ENCODE measurements around the gene DCLK1.
A peak's percentile ranks its signal among the peaks of the same experiment; 100 is the strongest.
"Not testable (repeated sequence)": the region's sequence is repeated elsewhere in the genome, so short reads cannot be mapped to it uniquely, and the experiment has no call there.

The DCLK1 gene

DNA sequence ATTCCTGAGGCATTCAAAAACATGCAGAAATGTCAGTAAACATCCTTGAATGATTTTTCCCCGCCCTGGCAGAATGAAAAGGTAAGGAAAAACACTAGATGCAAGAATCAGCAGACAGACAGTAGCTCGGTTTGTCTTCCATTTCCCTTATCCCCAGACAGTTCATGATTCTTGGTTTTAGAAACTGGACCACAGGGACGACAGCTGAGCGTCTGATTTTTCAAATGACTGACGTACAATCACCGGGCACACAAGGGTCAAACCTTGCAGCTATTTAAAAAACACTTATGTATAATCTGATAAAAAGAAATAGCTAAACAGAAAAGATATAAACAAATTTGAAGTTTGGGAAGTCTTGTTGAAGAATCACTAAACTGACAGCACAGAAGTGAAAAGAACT lies 47.1 kb downstream of the DCLK1 start:
- no peak for DNase-seq

DNA sequence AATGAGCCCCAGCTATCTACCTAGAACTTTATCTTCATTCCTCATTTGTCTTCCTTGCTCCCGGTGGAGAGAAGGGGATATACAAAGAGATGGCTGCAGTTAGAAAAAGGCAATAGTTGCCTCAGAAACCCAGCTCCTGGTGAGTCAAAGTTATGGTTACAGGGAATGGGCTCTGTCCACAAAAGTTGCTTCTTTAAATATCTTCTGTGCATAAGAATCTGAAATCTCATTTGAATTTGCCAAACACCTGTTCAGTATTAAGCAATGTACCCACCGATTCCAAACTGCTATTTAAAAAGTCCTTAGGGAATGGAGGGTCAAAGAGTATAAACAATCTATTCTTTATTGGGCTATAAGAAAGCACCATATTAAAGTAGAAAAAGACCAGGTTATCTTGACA lies 48.4 kb downstream of the DCLK1 start:
- DNase-seq: no peak

DNA sequence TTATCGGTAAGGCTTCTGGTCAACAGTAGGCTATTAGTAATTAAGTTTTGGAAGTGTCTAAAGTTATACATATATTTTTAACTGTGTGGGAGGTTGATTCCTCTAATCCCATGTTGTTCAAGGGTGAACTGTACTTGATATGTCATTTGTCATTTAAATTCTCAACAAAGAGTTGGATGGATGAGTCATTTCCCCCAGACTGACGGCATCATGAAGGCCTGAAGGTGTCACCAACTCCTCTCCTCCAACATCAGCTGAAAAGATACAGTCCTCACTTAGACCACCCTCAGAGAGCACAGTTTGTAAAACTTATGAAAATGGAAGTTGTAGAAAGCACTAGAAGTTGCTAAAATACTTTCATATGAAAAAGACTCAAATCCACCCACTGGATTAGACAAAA lies 48.8 kb downstream of the DCLK1 start:
- no peak for DNase-seq

DNA sequence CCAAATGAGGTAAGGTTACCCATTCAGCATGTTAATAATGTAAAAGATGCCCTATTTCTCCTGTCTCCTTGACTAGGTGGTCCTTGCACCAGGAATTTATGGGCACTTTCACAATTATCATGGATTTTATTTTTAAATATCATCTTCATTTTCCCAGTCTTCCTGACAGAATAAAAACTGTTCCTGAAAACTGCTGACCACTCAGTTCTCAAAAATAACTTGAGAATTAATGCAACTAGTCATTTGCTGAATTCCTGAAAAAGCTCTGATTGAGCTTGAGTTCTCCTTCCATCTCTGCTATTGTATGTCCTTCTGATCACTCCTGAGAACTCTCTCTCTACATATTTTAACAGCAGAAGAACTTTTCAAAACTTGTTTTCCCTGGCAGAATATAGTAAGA lies 55.0 kb downstream of the DCLK1 start:
- no peak for DNase-seq

DNA sequence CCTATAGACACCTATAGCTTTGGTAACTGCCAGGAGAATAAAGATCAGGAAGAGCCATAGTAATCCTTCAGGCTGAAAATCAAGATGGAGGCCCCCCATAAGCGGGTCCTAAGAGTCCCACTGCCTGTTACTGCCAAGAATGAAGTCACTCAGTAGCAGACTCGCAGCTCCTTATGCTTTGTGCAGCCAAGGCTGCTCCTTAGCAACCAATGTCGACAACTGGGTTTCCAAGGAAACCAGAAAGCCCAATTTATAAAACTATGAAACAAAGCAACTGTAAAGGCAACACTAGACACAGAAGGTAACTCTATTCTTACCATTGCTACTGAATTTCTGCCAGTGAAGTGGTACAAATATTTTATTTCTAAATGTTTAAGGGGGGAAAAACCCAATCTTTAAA lies 56.5 kb downstream of the DCLK1 start:
- peak in 1 of 2 experiments; percentile 55 for DNase-seq

DNA sequence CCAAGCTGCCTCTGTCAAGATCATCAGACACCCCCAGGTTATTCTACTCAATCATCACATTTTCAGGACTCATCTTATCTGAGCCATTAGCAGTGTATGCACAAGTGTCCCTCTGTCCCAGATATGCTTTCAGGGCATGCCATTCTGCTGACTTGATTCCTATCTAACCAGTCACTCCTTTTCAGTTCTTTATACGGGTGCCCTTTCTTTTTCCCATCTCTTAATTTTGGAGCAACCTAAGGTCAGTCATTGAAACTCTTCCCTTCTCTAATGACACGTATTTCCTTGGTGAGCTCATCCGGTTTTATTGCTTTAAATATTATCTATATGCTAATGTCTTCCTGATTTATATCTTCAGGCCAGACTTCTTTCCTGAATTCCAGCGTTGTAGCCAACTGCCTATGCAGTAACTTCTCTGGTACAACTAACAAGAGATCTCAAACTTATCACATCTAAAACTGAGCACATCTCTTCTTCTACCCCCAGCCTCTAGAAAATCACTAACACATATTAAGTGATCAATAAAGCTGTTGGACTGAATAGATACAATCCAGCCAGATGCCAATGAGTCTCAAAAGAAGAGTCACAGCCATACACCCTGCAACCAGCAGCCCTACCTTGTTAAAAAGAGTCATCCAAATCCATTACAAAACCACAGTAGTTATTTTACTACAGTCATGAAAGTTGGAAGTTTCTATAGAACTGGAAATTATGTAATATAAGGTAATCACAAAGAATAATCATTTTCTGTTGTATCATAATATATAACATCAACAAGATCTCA lies 58.8 kb downstream of the DCLK1 start:
- no peak for DNase-seq

DNA sequence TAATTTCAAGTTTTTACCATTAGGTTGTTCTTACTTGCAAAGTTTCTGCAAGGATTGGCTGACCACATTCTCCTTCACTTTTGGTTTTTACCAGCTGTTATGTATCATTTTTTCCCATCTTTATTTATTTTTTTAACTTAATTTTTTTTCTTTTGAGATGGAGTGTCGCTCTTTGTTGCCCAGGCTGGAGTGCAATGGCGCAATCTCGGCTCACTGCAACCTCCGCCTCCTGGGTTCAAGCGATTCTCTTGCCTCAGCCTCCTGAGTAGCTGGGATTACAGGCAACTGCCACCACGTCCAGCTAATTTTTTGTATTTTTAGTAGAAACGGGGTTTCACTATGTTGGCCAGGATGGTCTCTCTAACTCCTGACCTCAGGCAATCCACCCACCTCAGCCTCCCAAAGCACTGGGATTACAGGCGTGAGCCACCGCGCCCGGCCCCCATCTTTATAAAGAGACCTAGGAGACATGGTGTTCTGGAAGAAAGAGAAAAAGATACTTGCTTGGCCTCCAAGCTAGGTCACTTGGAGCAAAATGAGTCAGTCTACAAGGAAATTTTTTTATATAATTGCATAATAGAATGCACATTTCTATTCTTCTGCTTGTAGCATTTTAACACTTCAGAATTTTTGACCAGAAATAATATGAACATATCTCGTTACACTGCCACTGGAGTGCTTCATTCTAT lies 60.5 kb downstream of the DCLK1 start:
- not testable (repeated sequence) for DNase-seq

DNA sequence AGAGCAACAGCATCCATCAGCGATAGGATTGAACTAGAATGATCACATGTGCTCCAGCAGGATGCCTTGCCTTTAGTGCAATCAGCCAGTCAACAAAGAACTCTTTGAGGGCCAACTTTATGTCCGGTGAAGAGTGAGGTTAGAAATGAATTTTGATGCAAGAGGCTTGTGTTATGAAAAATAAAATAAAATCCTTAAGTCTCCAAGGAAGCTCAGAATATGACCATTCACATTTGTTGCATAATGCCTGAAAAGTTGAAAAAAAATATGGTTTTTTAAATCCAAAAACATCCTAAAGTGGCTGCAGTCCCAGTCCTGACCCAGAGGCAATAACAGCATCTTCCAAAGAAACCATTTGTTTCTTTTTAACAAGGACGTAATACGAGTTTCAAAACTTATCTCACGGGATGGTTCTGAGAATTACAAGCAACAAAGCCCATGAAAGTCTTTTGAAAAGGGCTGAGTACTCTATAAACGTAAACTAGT lies 61.3 kb downstream of the DCLK1 start:
- no peak for DNase-seq

DNA sequence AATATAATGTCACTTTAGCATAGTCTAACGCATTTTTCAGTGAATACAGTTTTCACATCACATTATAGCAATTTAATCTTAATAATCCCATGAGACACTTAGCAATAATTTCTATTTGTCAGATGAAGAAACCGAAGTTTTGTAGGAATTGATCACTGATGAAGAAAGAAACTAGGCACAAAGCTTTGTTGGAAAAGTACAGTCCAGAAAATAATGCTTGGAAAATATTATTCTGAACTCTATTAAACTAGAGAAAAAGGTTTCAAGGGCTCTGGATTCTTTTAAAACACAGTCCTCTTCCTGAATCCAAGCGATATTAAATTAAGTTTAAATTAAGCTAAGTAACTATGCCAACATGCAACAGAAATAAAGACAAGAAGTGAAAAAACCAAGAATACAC lies 62.2 kb downstream of the DCLK1 start:
- DNase-seq: no peak

DNA sequence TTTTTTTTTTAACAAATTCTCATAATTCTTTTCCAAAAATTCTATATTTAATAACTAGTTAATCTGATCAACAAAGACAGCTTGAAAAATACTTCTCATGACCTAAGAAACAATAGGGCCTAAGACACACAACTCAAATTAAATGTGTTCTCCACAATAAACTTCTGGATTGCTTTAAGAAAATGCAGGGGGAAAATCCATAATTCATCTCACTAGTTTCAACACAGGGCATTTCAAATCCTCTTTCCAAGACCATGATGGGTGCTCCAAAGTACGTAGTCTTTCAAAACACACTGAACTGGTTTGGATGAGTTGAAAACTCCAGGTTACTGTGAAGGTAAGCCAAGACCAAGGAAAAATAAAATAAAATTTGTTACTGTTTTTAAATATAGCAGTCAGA lies 62.6 kb downstream of the DCLK1 start:
- no peak for DNase-seq

DNA sequence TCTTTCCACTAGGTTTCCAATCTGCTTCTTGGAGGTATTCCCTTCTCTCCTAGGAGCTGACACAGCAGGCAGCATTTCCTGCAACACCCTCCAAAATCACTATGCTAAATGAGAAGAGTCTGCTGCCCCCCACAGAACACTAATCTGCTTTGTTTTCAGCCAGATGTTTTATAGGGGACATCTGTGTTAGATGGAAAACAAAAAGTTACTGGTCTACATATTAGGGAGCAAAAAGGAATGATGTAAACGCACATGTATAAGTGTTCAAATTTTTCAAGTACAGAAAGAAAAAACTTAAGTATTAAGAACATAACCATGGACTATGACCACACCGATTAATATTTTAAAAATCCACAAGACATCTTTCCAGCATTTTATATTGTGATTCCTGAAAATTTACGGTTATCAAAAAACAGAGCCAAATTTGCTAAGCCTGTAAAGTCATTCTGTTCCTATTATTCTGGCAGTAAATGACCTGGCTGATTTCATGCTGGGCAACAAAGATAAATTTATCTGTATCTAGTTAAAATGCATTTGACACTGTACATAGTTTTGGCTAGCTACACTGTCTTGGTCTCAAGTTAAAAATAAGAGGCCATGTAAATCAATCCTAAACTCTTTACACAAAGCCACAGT lies 63.3 kb downstream of the DCLK1 start:
- no peak for DNase-seq

DNA sequence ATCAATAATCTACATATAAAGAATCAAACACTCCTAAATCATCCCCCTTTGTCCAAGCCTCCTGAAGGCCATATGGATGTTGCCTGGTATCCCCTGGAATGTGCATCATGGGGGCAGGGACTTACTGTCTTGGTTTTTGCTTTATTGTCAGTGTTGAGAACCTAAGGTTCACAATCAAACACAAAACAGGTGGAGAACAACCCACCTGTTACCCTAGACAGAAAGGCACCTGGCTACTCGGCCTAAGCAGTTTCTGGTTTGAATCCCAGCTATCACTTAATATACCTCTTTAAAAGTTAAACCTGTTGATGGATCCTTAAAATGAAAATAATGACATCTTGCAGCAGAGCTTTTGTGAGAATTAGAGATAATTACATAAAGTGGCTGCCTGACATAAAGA lies 68.9 kb downstream of the DCLK1 start:
- DNase-seq: no peak

DNA sequence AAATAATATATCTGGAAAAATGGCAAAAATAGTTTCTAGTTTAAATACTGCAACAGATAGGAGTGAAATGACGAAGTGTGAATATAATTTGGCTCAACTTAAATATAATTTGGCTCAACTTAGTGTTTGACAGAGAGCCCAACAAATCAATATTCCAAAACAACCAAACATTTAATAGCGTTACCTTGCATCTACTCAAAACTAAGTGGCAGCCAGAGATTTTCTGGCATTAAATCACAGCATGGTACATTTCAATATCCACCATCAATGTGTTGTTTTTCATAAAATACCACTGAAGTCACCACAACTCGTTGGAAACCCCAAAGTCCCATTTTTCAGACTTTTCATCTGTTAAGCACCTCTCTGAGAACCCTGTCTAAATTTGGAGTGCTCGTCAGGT lies 69.6 kb downstream of the DCLK1 start:
- no peak for DNase-seq

DNA sequence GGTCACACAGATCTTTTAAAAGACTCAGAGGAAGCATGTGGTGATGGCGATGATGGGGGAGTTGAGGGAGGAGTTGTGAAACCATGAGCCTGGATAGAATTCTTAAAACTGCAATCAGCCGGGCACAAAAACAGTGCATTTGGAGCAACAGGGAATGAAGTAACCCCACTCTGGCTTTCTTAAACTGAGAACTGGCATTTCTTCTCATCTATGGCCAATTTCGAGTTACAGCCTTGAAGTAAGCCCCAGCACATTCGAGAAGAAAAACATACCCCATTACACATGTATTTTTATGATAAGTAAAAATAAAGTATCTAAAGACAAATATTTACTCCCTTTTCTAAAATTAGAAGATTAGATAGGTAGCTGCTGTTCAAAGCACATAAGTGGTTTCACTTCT lies 70.1 kb downstream of the DCLK1 start:
- no peak for DNase-seq

DNA sequence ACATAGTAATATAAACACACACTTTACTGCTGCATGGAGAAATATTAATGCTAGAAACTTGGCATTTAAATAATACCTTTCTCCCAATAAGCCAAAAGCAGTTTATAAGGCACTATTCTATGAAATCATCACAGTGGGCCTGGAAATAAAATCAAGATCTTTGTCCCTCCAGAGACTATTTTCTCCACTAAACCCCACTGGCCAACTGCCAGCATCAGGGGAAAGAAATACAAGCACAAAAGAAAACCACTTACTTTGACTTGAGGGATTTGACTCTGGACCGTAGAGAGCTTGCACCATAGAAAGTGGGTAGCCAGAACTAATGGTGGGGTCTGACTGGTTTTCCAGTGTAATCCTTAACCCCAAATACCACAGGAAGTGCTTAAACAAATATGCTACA lies 71.9 kb downstream of the DCLK1 start:
- no peak for DNase-seq

DNA sequence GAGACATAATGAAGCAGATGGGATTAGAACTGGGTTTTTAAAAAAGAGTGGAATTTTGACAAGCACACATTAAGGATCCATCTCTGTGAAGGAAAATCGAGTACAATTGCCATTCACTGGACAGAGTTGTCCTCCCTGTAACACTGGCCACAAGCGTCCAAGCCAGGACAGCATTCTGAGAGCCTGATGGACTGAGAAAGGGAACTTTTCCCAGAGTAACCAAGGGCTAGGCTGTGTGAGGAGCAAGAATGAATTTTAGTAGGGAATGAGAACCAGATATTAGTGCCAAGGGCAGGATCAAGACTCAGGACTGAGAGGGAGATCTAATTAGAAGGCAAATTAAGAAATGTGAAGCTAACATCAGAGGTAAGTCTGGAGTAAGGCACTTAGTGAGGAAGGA lies 73.1 kb downstream of the DCLK1 start:
- no peak for DNase-seq

DNA sequence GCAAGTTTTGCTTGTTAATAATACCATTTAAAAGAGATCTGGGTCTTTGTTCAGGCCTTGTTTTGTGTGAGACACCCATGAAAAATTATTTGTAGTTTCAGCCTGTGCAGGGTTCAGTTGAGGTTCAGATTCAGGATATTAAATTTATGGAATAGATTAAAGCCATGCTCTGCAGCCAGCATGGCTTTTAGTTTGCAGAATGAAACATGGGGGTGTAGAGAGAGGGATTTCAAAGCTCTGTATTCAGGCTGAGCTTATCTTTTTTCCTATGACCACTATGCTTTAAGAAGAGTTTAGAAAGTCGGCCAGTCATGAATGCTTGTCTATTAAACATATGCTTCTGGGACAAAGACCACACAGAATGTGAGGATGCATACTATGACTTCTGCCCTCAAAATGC lies 73.6 kb downstream of the DCLK1 start:
- no peak for DNase-seq

DNA sequence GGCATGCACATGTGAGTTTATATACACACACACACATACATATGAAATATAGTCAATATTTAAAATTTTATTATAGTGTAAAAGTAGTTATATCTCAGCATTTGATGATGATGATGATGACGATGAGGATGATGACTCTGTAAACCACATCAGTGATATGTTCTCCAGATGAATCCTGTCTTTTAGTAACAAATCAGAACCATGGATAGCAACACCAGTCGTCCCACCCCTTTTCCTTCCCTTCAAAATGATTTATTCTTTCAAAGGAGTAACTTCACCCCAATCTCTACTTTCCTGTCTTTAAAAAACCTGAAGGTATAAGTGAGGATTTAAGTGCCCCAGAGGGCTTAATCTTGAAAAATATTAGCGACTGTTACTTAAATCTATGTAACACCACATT lies 74.1 kb downstream of the DCLK1 start:
- DNase-seq: no peak

DNA sequence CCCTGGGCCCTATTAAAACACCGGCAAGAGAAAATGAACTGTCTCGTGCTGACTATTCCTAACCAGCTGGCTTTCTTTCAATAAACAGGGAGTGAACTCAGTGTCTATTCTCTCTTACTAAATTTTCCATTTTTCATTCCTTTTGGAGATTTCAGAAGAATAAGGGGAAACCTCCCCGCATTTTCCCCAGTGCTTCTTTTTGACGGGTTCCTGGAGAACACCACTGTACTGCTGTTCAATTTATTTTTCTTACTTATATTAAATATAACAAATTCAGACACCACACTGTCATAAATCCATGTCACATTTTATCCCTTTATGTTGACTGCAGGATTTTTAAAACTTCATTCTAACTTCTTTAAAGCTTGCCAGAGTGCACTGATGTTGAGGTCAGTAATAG lies 75.8 kb downstream of the DCLK1 start:
- no peak for DNase-seq

DNA sequence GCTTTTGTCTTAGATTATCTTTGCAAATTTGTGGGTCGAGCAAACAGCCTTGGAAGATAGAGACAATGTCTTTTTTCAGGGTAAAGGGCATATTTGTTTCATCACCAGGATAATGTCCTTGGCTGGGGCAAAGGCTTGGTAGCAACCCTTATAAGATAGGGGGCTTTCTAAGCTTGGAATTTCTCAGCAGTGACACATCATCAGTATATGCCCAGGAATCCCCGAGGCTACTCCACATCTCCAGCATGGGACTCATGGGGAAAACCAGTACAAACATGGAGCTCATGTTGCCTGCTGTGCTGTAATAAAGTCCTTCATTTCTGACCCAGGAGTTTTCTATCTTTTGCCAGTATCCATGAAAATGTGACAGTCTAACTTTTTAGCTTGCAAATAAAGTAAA lies 77.1 kb downstream of the DCLK1 start:
- DNase-seq: no peak

DNA sequence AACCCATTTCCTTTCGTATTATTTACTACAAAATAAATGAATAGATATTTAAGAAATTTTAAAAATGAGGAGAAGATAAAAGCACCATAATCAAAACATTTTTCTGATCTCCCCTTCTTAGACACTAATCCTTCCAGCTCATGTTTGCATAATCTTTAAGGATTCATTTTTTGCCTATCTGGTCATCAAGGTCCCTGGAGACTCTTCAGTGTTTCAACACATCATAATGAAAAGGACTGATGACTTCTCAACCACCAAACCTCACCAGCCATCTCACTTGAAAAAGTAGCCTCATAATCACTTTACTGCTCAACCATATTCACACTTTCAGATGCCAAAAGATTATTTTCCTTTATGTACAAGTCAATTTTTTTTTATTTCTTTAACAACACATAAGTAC lies 80.1 kb downstream of the DCLK1 start:
- DNase-seq: no peak

DNA sequence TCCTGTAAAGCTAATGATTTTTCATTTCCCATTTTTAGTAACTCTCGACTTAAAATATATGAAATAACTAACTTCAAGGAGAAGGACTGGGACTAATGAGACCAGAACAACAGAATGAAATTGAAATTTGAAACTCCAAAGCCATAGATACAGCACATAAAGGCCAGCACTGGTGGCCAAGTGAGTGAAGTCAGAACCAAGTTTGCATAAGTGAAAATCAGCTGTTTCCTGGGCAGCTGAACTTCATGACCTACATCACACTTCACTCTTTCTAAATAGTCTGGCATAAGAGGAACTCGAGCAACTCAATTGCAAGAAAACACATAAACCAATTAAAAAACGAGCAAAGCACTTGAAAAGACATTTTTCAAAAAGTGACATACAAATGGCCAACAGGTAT lies 84.5 kb downstream of the DCLK1 start:
- no peak for DNase-seq

DNA sequence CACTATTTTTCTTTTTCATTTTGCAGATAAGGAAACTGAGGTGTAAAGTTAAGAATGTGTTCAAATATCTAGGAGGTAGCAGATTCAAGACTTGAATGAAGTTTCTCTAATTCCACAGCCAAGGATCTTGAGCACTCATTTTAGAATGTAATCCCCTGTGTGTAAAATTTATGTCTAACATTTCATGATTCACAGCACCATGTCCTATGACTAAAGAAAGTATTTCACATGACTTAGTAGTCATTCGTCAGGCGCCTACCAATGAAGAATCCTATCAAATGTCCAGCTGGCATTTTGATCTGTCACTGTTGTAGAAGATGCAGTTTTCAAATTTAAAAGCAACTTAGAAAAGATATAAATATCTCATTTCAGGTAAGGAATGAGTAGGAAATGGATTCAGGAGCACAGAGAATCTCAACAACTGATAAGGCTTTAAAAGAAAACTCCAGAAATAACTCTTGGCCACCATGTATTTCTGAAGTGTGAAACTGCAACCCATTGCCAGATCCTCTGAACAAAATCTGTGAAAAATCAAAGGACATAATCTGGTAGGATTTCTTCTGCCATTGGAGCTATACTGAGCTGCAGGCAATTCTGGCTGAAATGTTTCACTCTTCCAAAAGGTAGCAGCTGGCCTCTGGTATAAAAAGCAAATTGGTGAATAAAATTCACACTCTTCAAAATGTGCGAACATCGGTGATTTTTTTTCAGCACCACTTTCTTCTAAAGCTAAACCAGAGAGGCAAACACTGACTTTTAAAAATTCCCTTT lies 92.2 kb downstream of the DCLK1 start:
- no peak for DNase-seq

Data from NCI-H446 (cell line).